H1 (cell line): ENCODE measurements around the gene MARK1.

ENCODE experiments used
- POLR2A ChIP-seq, 2 experiments: IDR thresholded peaks; 1 replicate in 1 of 2; 2 replicates in 1 of 2; pipeline ENCODE4 v1.6.1; 2011; ENCODE audit warnings: low read depth in 2 of 2, low read length in 2 of 2, mild to moderate bottlenecking in 2 of 2; ENCODE audit errors: control extremely low read depth in 1 of 2
- SP1 ChIP-seq: IDR thresholded peaks from 2 replicates; pipeline ENCODE4 v1.6.1; 2011; ENCODE audit warnings: low read depth, low read length
- TBP ChIP-seq: IDR thresholded peaks from 2 replicates; pipeline ENCODE4 v1.6.1; 2011; ENCODE audit warnings: low read depth, low read length, improper control_type of control experiment
- TCF12 ChIP-seq: IDR thresholded peaks from 2 replicates; pipeline ENCODE4 v1.6.1; 2011; ENCODE audit warnings: low read depth, mild to moderate bottlenecking, low read length
- ZNF274 ChIP-seq: IDR thresholded peaks from 2 replicates; pipeline ENCODE4 v1.7.0; 2012; ENCODE audit warnings: low read length, borderline replicate concordance; ENCODE audit errors: extremely low read depth
- TF ChIP-seq, protein P1 (sequence below), 3 experiments: IDR thresholded peaks; 1 replicate in 2 of 3; 2 replicates in 1 of 3; pipeline versions ENCODE4 v1.5.1 to v1.6.1; 2011; ENCODE audit warnings: low read length in 3 of 3, mild to moderate bottlenecking in 3 of 3, inconsistent platforms in 2 of 3, low read depth in 1 of 3, moderate library complexity in 1 of 3; ENCODE audit not compliant: insufficient read depth in 1 of 3; ENCODE audit errors: control extremely low read depth in 1 of 3

- TF ChIP-seq POLR2A (IDR thresholded peaks at IDR 0.05; ENCODE audit: control extremely low read depth in 1 of 2, low read depth in 2 of 2, low read length in 2 of 2) (no peak), ZNF274 (no peak), TBP (no peak), SP1 (no peak), TCF12 (no peak)
- TF ChIP-seq, protein P1, sequence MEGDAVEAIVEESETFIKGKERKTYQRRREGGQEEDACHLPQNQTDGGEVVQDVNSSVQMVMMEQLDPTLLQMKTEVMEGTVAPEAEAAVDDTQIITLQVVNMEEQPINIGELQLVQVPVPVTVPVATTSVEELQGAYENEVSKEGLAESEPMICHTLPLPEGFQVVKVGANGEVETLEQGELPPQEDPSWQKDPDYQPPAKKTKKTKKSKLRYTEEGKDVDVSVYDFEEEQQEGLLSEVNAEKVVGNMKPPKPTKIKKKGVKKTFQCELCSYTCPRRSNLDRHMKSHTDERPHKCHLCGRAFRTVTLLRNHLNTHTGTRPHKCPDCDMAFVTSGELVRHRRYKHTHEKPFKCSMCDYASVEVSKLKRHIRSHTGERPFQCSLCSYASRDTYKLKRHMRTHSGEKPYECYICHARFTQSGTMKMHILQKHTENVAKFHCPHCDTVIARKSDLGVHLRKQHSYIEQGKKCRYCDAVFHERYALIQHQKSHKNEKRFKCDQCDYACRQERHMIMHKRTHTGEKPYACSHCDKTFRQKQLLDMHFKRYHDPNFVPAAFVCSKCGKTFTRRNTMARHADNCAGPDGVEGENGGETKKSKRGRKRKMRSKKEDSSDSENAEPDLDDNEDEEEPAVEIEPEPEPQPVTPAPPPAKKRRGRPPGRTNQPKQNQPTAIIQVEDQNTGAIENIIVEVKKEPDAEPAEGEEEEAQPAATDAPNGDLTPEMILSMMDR (IDR thresholded peaks at IDR 0.05; ENCODE audit: control extremely low read depth in 1 of 3, insufficient read depth in 1 of 3, low read depth in 1 of 3, low read length in 3 of 3) = no peak
Measured at GRCh38 chr1:220507085-220507484, 20.9 kb upstream of the MARK1 start.
